Measurements from ENCODE around the gene ACTG1.

The ACTG1 gene

GRCh38 chr17:81543756-81544155, 31.2 kb upstream of the ACTG1 start:
- peaks cover 12% of the 10 kb centered on the region for H3K79me1 ChIP-seq (ENCODE audit: low read depth, low read length)
- no peak overlapping the region for H2BK12ac ChIP-seq (ENCODE audit: low read length)
- no peak overlapping the region for H2BK5ac ChIP-seq (ENCODE audit: low read length)
- H4K8ac ChIP-seq (ENCODE audit: low read depth, low read length): no peak overlapping the region
- peaks cover 44 to 83% of the 10 kb centered on the region in 2 donors for H3K36me3 ChIP-seq (replicated peaks in 1 of 2; ENCODE audit: control insufficient read depth in 2 of 2, insufficient read depth in 2 of 2, low read length in 2 of 2)
- no peak overlapping the region for H2AFZ ChIP-seq (ENCODE audit: low read length)
- no peaks in the 10 kb centered on the region for H3K27me3 ChIP-seq (ENCODE audit: control insufficient read depth in 3 of 3, insufficient read depth in 3 of 3, low read depth in 1 of 3, low read length in 3 of 3)
- no peak for DNase-seq (ENCODE audit: low spot score)
- H3K18ac ChIP-seq (ENCODE audit: low read length): no peak overlapping the region
- H3K4me2 ChIP-seq (ENCODE audit: insufficient read depth, low read length, poor library complexity, severe bottlenecking): no peak overlapping the region
- no peak overlapping the region for H4K91ac ChIP-seq (ENCODE audit: low read depth, low read length, poor library complexity)
- no peak overlapping the region for H3K14ac ChIP-seq (ENCODE audit: low read length)
- H3K9ac ChIP-seq (ENCODE audit: low read depth, low read length, poor library complexity): no peak overlapping the region
- no peak overlapping the region for H3K27ac ChIP-seq (replicated peaks; ENCODE audit: low read length)
- no peak overlapping the region for H2AK5ac ChIP-seq (ENCODE audit: low read depth, low read length)
- H3K4ac ChIP-seq (ENCODE audit: low read length): no peak overlapping the region
- H3K23ac ChIP-seq (ENCODE audit: low read depth, low read length, poor library complexity): peak overlapping the region; percentile 65
- H3K4me1 ChIP-seq (ENCODE audit: control insufficient read depth in 2 of 2, insufficient read depth in 1 of 2, low read depth in 1 of 2, low read length in 2 of 2): no peaks in the 10 kb centered on the region
- no peak overlapping the region for H3K4me3 ChIP-seq (ENCODE audit: low read length in 2 of 2)
- no CpG with 5 or more reads among the region's 15 CpGs for WGBS, 2 donors (ENCODE audit: extremely low coverage in 2 of 2, insufficient read length in 2 of 2, insufficient replicate concordance in 1 of 2)
- no peak overlapping the region for H2BK15ac ChIP-seq (ENCODE audit: low read length)
- no peak overlapping the region for H2BK120ac ChIP-seq (ENCODE audit: low read depth, low read length)
- no peaks in the 10 kb centered on the region for H3K9me3 ChIP-seq (replicated peaks in 1 of 2; ENCODE audit: control insufficient read depth in 2 of 2, insufficient read depth in 1 of 2, low read depth in 1 of 2, low read length in 2 of 2)

- Histone ChIP-seq H2BK12ac (ENCODE audit: low read length) (no peak overlapping the region), H4K8ac (ENCODE audit: low read depth, low read length) (no peak overlapping the region), H3K27ac (replicated peaks; ENCODE audit: low read length) (no peak overlapping the region), H3K36me3 (replicated peaks in 1 of 2; ENCODE audit: control insufficient read depth in 2 of 2, insufficient read depth in 2 of 2, low read length in 2 of 2) (peaks cover 44 to 83% of the 10 kb centered on the region in 2 donors), H3K23ac (ENCODE audit: low read depth, low read length, poor library complexity) (no peak overlapping the region), H3K4me1 (ENCODE audit: control insufficient read depth in 2 of 2, insufficient read depth in 1 of 2, low read depth in 1 of 2, low read length in 2 of 2) (no peaks in the 10 kb centered on the region), H3K9ac (ENCODE audit: low read depth, low read length, poor library complexity) (no peak overlapping the region), H2AFZ (ENCODE audit: low read length) (no peak overlapping the region), H2BK120ac (ENCODE audit: low read depth, low read length) (no peak overlapping the region), H2AK5ac (ENCODE audit: low read depth, low read length) (no peak overlapping the region), H3K4me3 (ENCODE audit: low read length in 2 of 2) (no peak overlapping the region), H3K79me1 (ENCODE audit: low read depth, low read length) (peaks cover 12% of the 10 kb centered on the region), H3K18ac (ENCODE audit: low read length) (no peak overlapping the region), H3K14ac (ENCODE audit: low read length) (no peak overlapping the region), H3K27me3 (ENCODE audit: control insufficient read depth in 3 of 3, insufficient read depth in 3 of 3, low read depth in 1 of 3, low read length in 3 of 3) (no peaks in the 10 kb centered on the region), H3K4ac (ENCODE audit: low read length) (no peak overlapping the region), H4K91ac (ENCODE audit: low read depth, low read length, poor library complexity) (no peak overlapping the region), H3K9me3 (replicated peaks in 1 of 2; ENCODE audit: control insufficient read depth in 2 of 2, insufficient read depth in 1 of 2, low read depth in 1 of 2, low read length in 2 of 2) (no peaks in the 10 kb centered on the region), H3K4me2 (ENCODE audit: insufficient read depth, low read length, poor library complexity, severe bottlenecking) (no peak overlapping the region), H2BK15ac (ENCODE audit: low read length) (no peak overlapping the region), H2BK5ac (ENCODE audit: low read length) (no peak overlapping the region)
- DNase-seq (ENCODE audit: low spot score): no peak
- no CpG with 5 or more reads among the region's 14 CpGs for WGBS, 2 donors (ENCODE audit: extremely low coverage in 2 of 2, insufficient read length in 2 of 2, insufficient replicate concordance in 1 of 2)
Observed at GRCh38 chr17:81543339-81543675, 30.7 kb upstream of the ACTG1 start.

GRCh38 chr17:81542431-81543338, 30.1 kb upstream of the ACTG1 start:
- Histone ChIP-seq H3K4ac (ENCODE audit: low read length) (no peak overlapping the region), H3K79me1 (ENCODE audit: low read depth, low read length) (peaks cover 10% of the 10 kb centered on the region), H3K23ac (ENCODE audit: low read depth, low read length, poor library complexity) (peak overlapping the region; percentile 96), H4K91ac (ENCODE audit: low read depth, low read length, poor library complexity) (no peak overlapping the region), H2BK5ac (ENCODE audit: low read length) (no peak overlapping the region), H3K18ac (ENCODE audit: low read length) (no peak overlapping the region), H3K4me3 (ENCODE audit: low read length in 2 of 2) (peak overlapping the region in 1 of 2 donors; percentile 14), H3K4me1 (ENCODE audit: control insufficient read depth in 2 of 2, insufficient read depth in 1 of 2, low read depth in 1 of 2, low read length in 2 of 2) (no peaks in the 10 kb centered on the region), H3K9ac (ENCODE audit: low read depth, low read length, poor library complexity) (no peak overlapping the region), H2AK5ac (ENCODE audit: low read depth, low read length) (peak overlapping the region; percentile 52), H3K27ac (replicated peaks; ENCODE audit: low read length) (no peak overlapping the region), H2BK15ac (ENCODE audit: low read length) (no peak overlapping the region), H2AFZ (ENCODE audit: low read length) (no peak overlapping the region), H3K36me3 (replicated peaks in 1 of 2; ENCODE audit: control insufficient read depth in 2 of 2, insufficient read depth in 2 of 2, low read length in 2 of 2) (peaks cover 38 to 76% of the 10 kb centered on the region in 2 donors), H3K4me2 (ENCODE audit: insufficient read depth, low read length, poor library complexity, severe bottlenecking) (no peak overlapping the region), H3K9me3 (replicated peaks in 1 of 2; ENCODE audit: control insufficient read depth in 2 of 2, insufficient read depth in 1 of 2, low read depth in 1 of 2, low read length in 2 of 2) (no peaks in the 10 kb centered on the region), H4K8ac (ENCODE audit: low read depth, low read length) (no peak overlapping the region), H3K27me3 (ENCODE audit: control insufficient read depth in 3 of 3, insufficient read depth in 3 of 3, low read depth in 1 of 3, low read length in 3 of 3) (no peaks in the 10 kb centered on the region), H3K14ac (ENCODE audit: low read length) (no peak overlapping the region), H2BK12ac (ENCODE audit: low read length) (no peak overlapping the region), H2BK120ac (ENCODE audit: low read depth, low read length) (no peak overlapping the region)
- WGBS, 2 donors (ENCODE audit: extremely low coverage in 2 of 2, insufficient read length in 2 of 2, insufficient replicate concordance in 1 of 2): no CpG with 5 or more reads among the region's 15 CpGs
- DNase-seq (ENCODE audit: low spot score): no peak

- no peak overlapping the region for H2BK5ac ChIP-seq (ENCODE audit: low read length)
- H2BK15ac ChIP-seq (ENCODE audit: low read length): no peak overlapping the region
- H3K14ac ChIP-seq (ENCODE audit: low read length): no peak overlapping the region
- no peaks in the 10 kb centered on the region for H3K9me3 ChIP-seq (replicated peaks in 1 of 2; ENCODE audit: control insufficient read depth in 2 of 2, insufficient read depth in 1 of 2, low read depth in 1 of 2, low read length in 2 of 2)
- H2AK5ac ChIP-seq (ENCODE audit: low read depth, low read length): no peak overlapping the region
- no peak overlapping the region for H2AFZ ChIP-seq (ENCODE audit: low read length)
- peaks cover 27 to 61% of the 10 kb centered on the region in 2 donors for H3K36me3 ChIP-seq (replicated peaks in 1 of 2; ENCODE audit: control insufficient read depth in 2 of 2, insufficient read depth in 2 of 2, low read length in 2 of 2)
- H3K4ac ChIP-seq (ENCODE audit: low read length): no peak overlapping the region
- no peak for DNase-seq (ENCODE audit: low spot score)
- H2BK12ac ChIP-seq (ENCODE audit: low read length): no peak overlapping the region
- no peak overlapping the region for H3K4me3 ChIP-seq (ENCODE audit: low read length in 2 of 2)
- no peak overlapping the region for H3K4me2 ChIP-seq (ENCODE audit: insufficient read depth, low read length, poor library complexity, severe bottlenecking)
- no peak overlapping the region for H4K8ac ChIP-seq (ENCODE audit: low read depth, low read length)
- no peak overlapping the region for H4K91ac ChIP-seq (ENCODE audit: low read depth, low read length, poor library complexity)
- peaks cover 2 to 6% of the 10 kb centered on the region in 2 donors for H3K4me1 ChIP-seq (ENCODE audit: control insufficient read depth in 2 of 2, insufficient read depth in 1 of 2, low read depth in 1 of 2, low read length in 2 of 2)
- no peak overlapping the region for H3K18ac ChIP-seq (ENCODE audit: low read length)
- H3K9ac ChIP-seq (ENCODE audit: low read depth, low read length, poor library complexity): peak overlapping the region; percentile 44
- no peak overlapping the region for H2BK120ac ChIP-seq (ENCODE audit: low read depth, low read length)
- no peak overlapping the region for H3K27ac ChIP-seq (replicated peaks; ENCODE audit: low read length)
- no CpG with 5 or more reads among the region's 17 CpGs for WGBS, 2 donors (ENCODE audit: extremely low coverage in 2 of 2, insufficient read length in 2 of 2, insufficient replicate concordance in 1 of 2)
- H3K23ac ChIP-seq (ENCODE audit: low read depth, low read length, poor library complexity): no peak overlapping the region
- peaks cover 0 to 10% (median 5%) of the 10 kb centered on the region in 3 experiments for H3K27me3 ChIP-seq (ENCODE audit: control insufficient read depth in 3 of 3, insufficient read depth in 3 of 3, low read depth in 1 of 3, low read length in 3 of 3)
- peaks cover 5% of the 10 kb centered on the region for H3K79me1 ChIP-seq (ENCODE audit: low read depth, low read length)
Observed at GRCh38 chr17:81541123-81541522, 28.5 kb upstream of the ACTG1 start.

Data from neuronal stem cell (in vitro differentiated cells).